Measurements from ENCODE around the gene S100A8.
"Not testable (repeated sequence)": the region's sequence is repeated elsewhere in the genome, so short reads cannot be mapped to it uniquely, and the experiment has no call there.

DNA sequence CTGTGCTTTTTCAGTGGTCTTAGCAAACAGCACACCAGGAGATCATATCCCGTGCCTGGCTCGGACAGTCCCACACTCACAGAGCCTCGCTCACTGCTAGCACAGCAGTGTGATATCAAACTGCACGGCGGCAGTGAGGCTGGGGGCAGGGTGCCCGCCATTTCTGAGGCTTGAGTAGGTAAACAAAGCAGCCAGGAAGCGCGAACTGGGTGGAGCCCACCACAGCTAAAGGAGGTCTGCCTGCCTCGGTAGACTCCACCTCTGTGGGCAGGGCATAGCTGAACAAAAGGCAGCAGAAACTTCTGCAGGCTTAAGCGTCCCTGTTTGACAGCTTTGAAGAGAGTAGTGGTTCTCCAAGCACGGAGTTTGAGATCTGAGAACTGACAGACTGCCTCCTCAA is 16.4 kb upstream of the S100A8 start:
- TF ChIP-seq, protein P1, sequence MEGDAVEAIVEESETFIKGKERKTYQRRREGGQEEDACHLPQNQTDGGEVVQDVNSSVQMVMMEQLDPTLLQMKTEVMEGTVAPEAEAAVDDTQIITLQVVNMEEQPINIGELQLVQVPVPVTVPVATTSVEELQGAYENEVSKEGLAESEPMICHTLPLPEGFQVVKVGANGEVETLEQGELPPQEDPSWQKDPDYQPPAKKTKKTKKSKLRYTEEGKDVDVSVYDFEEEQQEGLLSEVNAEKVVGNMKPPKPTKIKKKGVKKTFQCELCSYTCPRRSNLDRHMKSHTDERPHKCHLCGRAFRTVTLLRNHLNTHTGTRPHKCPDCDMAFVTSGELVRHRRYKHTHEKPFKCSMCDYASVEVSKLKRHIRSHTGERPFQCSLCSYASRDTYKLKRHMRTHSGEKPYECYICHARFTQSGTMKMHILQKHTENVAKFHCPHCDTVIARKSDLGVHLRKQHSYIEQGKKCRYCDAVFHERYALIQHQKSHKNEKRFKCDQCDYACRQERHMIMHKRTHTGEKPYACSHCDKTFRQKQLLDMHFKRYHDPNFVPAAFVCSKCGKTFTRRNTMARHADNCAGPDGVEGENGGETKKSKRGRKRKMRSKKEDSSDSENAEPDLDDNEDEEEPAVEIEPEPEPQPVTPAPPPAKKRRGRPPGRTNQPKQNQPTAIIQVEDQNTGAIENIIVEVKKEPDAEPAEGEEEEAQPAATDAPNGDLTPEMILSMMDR (IDR thresholded peaks at IDR 0.05; ENCODE audit: extremely low read depth in 1 of 2, insufficient read depth in 1 of 2, low read depth in 1 of 2, low read length in 2 of 2): not testable (repeated sequence)
- TF ChIP-seq MAX (IDR thresholded peaks at IDR 0.05; ENCODE audit: insufficient read depth, insufficient read length): not testable (repeated sequence)

Measured in endothelial cell of umbilical vein (primary cell).